ENCODE data around the gene XDH.
A peak's percentile ranks its signal among the peaks of the same experiment; 100 is the strongest.

XDH gene

GRCh38 chr2:31414601-31415241, at the start of gene XDH:
XDH (minus strand) TSS chr2:31414742; CDS start chr2:31414666, 76 bp downstream.
- Histone ChIP-seq H3K4me3 (no peak within 1 kb of the TSS), H3K27ac (peak within 1 kb of the TSS in 1 of 21 experiments; percentile 45)

- H3K27ac ChIP-seq, result no peak overlapping the region
- H3K4me3 ChIP-seq, result no peak overlapping the region
Observed at GRCh38 chr2:31457651-31458050, 43.1 kb upstream of the XDH start.

DNA sequence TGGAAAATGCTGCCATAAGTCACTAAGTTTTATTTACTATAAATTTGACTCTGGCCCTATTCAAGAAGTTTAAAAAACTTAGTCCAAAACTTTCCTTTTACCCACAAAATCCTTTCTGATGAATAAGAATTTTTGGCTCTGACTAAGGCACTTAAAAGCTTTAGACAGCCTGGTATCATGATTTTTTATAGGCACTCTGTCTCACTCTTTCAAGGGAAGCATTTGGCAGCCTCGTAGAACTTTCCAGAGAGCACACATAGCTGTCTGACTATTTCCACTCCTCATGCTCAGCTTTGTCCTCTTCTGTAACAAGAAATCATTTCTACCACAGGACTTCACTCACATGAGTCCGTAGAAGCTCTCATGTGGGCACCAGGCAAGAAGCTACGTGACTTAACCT, 32.3 kb upstream of the XDH start:
- Histone ChIP-seq H3K27ac (peak overlapping the region in 1 of 21 experiments; percentile 21), H3K4me3 (no peak overlapping the region)

DNA sequence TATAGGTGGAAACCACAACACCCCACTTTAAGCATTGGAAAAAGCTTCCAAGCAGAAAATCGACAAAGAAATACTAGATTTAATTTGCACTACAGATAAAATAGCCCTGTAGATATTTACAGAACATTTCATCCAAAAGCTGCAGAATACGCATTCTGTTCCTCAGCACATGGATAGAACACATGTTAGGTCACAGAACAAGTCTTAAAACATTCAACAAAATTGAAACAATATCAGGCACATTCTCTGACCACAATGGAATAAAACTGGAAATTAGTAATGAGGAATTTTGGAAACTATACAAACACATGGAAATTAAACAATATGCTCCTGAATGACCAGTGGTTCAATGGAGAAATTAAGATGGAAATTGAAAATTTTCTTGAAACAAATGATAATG, 27.8 kb upstream of the XDH start:
- Histone ChIP-seq H3K27ac (no peak overlapping the region), H3K4me3 (no peak overlapping the region)

DNA sequence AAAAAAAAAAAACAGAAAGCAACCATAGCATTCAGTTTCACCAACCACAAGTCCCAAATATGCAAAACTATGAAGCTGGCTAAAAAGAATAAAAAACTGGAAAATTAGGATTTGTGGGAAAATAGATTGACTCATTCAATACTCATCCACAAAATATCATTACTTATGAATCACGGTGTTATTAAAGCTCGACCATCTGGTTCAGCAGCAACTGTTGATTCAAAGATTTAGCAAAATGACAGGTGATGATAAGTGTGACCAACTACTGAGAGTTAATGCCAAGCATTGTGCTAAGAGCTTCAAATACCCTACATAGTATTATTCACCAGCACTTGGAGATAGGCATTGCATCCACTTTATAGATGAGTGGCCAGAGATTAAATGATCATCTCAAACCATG, 26.2 kb upstream of the XDH start:
- no peak overlapping the region for H3K4me3 ChIP-seq
- H3K27ac ChIP-seq, result no peak overlapping the region

DNA sequence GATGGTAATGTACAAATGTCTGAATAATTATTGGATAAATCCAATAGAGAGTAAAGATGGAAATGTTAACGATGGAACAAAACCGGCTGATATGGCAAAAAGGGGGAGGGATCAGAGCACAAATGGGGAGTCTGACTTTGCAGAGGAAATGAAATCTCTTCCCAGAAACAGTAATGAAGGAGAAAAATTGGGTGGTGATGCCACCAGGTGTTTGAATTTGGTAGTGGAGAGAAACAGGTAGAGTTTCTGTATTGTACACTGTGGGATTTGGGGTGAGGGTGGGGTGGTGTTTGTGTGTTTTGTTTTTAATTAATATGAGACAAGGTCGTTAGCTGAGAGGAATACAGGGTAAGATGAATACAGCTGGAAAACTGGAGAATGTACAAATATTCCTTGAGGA, 20.4 kb upstream of the XDH start:
- Histone ChIP-seq H3K27ac (no peak overlapping the region), H3K4me3 (no peak overlapping the region)

DNA sequence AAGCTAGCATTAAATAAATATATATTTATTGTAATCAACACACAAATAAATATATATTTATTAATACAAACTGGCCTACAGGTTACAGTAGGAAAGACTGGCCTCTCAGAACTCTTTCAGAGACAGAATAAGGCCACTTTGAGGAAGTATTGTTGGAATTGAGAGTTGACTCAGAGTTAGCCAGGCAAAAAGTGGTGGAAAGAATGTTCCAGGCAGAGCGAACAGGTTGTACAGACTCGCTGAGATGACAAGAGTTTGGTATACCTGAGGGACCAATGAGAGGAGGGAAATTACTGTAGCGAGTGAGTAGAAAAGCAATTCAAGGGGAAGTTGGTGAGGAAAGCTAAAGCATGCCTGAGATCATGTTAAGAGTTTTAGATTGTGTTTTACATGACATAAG, 19.0 kb upstream of the XDH start:
- Histone ChIP-seq H3K27ac (no peak overlapping the region), H3K4me3 (no peak overlapping the region)

GRCh38 chr2:31430439-31431165, 16.1 kb upstream of the XDH start:
- H3K4me3 ChIP-seq, result no peak overlapping the region
- peak overlapping the region in 1 of 21 experiments; percentile 30 for H3K27ac ChIP-seq

- Histone ChIP-seq H3K4me3 (no peak overlapping the region), H3K27ac (peak overlapping the region in 1 of 21 experiments; percentile 30)
Observed at GRCh38 chr2:31429759-31430438, 15.4 kb upstream of the XDH start.

DNA sequence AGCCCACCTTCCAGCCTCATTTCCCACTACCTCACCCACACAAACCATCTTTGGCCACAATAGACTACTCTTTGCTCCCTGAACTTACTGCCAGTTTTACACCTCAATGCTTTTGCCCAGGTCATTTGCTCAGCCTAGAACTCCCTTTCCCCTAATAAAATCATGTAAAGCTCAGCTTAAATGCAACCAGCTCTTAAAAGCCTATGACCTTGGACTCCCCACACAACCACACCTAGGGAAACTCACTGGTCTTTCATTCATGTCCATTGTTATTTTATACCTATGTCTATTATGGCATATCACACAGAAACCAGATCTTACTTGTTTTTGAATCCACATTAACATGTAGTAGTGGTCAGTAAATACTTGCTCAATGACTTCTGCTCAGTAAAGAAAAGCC, 14.5 kb upstream of the XDH start:
- H3K27ac ChIP-seq, result no peak overlapping the region
- H3K4me3 ChIP-seq, result no peak overlapping the region

DNA sequence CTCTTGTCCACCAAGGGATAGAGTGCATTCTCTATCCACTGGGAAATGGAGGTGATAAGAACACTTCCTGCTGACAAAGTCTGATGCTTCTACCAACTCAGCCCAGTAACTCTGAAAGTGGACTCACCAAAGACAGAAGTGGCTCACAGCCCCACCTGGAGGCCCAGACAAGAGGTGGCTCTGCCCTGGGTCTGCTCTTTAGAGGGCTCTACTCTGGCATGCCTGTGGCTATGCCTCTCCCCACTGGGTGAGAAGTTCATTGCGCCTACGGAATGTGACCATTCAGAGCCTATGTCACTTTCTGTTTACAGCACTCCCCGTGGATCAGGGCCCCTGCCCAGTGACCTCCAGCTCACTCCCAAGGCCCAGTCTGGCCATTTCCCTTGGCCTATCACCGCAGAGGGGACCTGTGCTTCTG, 13.5 kb upstream of the XDH start:
- H3K4me3 ChIP-seq, result no peak overlapping the region
- no peak overlapping the region for H3K27ac ChIP-seq

DNA sequence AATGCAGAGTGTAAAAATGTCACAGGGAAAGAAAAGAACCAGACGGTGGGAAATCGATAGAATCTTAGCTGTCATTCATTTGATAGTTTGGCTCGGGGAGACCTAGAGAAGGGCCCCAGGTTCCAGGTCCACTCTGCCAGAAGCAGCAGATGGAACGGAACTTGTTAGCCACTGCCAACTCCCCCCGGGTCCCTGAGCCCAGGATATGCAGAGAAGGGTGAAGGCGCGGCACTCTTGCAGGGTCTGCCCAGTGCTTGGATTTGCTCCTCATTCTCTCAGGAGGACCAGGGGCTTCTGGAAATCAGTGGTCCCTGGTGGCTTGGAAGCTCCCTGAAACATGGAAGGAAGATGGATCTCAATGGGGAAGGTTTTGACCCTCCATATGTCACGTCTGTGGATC, 11.6 kb upstream of the XDH start:
- H3K4me3 ChIP-seq, result no peak overlapping the region

GRCh38 chr2:31421634-31422033, 7.1 kb upstream of the XDH start:
- Histone ChIP-seq H3K4me3 (no peak overlapping the region), H3K27ac (no peak overlapping the region)

More for the DNA sequence above, 11.6 kb upstream of the XDH start:
- H3K27ac ChIP-seq, result no peak overlapping the region

DNA sequence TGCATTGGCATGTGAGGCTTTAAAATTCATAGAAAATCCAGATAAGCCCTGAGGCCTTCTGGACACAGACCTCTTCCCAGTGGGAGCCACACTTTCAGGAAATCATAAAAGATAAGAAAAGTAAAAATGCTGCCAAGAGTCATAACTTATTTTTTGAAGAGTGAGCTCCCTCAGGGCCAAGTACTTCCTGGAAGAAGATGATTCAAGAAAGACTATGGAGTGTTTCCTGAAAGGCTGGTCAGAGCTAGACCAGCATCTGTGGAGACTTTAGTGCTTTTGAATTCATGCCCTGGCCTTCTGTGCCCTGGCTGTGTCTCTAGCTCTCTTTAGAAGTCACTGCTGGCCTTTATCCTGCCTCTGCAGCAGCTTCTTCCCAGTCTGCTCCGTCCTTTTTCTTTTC, 6.4 kb upstream of the XDH start:
- Histone ChIP-seq H3K27ac (no peak overlapping the region), H3K4me3 (no peak overlapping the region)

- no peak overlapping the region for H3K4me3 ChIP-seq
- no peak overlapping the region for H3K27ac ChIP-seq
Observed at GRCh38 chr2:31419386-31419785, 4.8 kb upstream of the XDH start.

- Histone ChIP-seq H3K4me3 (no peak overlapping the region), H3K27ac (peak overlapping the region in 1 of 21 experiments; percentile 45)
Observed at GRCh38 chr2:31415421-31415820, 879 bp upstream of the XDH start.

DNA sequence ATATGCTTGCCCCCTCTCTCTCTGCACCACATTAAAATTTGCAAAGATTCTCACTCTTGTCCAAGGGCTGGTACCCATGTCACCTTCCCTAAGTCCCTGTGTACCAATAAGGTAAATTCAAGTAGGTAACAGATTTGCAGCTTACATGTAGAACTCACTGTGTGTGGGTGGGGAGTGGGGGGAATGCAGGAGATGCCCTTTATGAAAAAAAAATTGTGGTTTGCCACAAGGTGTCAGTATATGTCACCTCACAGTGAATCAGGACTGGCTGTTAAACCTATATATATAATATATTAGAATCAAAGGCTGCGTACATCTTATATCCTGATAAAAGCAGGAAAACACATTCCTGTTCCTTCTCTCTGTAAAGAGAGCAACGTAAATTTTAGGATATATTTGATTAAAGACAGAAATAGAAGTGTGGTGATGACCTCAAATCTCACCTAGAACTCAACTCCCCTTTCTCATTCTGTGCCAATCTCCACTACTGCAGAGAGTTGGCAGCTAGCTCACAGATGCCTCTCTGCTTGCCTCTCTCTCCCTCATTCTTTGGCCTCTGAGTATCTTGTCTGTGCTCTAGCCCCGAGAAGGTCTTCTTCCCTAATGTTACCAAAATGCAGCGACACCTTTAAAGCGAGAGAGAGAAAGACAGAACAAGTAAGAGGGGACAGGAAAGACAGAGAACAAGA, 536 bp downstream of the XDH start:
- Histone ChIP-seq H3K27ac (no peak overlapping the region), H3K4me3 (no peak overlapping the region)

DNA sequence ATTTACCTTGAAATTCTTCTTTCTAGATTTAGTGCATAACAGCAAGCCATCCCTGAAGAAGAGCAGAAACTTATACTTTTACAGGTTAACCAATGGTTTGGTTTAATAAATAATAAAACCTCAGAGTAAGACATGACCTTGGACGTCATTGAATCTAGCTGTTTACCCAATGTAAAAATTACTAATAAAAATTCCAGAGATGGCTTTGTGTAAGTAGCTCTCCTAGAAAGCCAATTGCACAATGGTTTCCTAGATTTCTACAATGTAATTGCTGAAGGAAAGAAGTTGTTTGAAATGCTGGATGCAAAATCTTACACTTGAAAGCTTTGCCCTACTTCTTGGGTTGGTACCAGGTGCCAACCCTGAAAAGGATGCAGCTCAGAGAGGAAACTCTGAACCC, 1.5 kb downstream of the XDH start:
- no peak overlapping the region for H3K27ac ChIP-seq
- H3K4me3 ChIP-seq, result no peak overlapping the region

GRCh38 chr2:31411771-31412170, 2.8 kb downstream of the XDH start:
- Histone ChIP-seq H3K4me3 (no peak overlapping the region), H3K27ac (no peak overlapping the region)

- Histone ChIP-seq H3K27ac (no peak overlapping the region), H3K4me3 (no peak overlapping the region)
Observed at GRCh38 chr2:31406593-31407385, 7.8 kb downstream of the XDH start.
